Activated naive CD8-positive, alpha-beta T cell (primary cell): ENCODE data around the gene DYRK1A.

Experiments
- H3K27ac Mint-ChIP-seq: one replicate; pipeline ENCODE4 v1.8.0; 2021; ENCODE audit warnings: mixed read lengths
- H3K27me3 Mint-ChIP-seq: one replicate; pipeline ENCODE4 v1.8.0; 2021; ENCODE audit warnings: mixed read lengths
- H3K36me3 Mint-ChIP-seq: one replicate; pipeline ENCODE4 v1.8.0; 2021; ENCODE audit warnings: mixed read lengths
- H3K4me1 Mint-ChIP-seq: one replicate; pipeline ENCODE4 v1.8.0; 2021; ENCODE audit warnings: low read depth, mixed read lengths
- H3K4me3 Mint-ChIP-seq: one replicate; pipeline ENCODE4 v1.8.0; 2021; ENCODE audit warnings: mild to moderate bottlenecking, mixed read lengths
- H3K9me3 Mint-ChIP-seq: one replicate; pipeline ENCODE4 v1.8.0; 2021; ENCODE audit warnings: low read depth, mixed read lengths

DYRK1A gene

DNA sequence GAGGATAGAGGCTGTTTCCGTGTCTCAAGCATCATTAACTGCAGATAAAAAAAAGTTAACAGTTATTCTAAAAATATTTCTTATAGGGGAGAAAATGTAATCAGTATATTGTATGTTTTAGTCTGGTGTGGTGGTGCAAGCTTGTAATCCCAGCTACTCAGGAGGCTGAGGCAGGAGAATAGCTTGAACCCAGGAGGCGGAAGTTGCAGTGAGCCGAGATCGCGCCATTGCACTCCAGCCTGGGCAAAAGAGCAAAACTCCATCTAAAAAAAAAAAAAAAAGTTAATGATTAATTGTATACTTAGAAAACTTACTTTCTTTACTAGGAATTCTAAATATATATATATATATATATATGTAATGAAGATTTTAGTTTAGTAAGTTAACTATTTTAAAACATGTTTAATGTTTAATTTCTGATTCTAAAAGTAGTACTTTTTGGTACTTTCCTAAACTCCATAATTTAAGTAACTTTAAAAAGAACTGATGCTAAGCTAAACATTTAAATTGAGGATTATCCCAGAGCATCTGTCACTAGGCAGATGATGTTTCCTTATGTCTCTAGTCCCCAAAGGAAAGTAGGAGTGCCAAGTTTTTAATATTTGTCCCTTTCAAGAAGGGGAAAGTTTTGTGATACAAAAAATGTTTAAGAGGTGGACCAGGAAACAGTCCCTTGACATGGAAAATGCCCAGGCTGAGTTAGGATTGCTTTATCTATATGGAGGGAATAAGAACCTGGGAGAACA lies 66.3 kb downstream of the DYRK1A start:
- Mint-ChIP-seq H3K4me1 (peaks cover 55% of the 10 kb centered on the region), H3K27me3 (no peaks in the 10 kb centered on the region), H3K27ac (peak overlapping the region; percentile 30), H3K4me3 (no peak overlapping the region), H3K36me3 (peaks cover 7% of the 10 kb centered on the region), H3K9me3 (no peaks in the 10 kb centered on the region)

DNA sequence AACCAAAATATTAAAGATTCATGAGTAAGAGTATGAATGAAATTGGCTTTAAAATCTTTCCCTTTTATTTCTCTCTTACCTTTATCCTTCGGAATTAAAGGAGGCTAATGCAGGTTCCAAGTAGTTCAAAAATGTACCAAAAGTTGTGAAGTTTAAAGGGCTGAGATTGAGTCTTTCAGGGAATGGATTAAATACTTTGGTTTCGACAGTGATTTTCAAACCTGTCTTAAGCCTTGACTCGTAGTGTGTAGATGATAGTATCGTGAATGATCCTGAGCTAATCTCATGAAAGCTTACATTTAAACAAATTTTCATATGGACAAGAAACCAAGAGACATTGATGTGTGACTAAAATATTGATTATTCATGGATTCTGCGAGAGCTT lies 66.9 kb downstream of the DYRK1A start:
- H3K27ac Mint-ChIP-seq = peak overlapping the region; percentile 65
- H3K27me3 Mint-ChIP-seq = no peaks in the 10 kb centered on the region
- H3K4me3 Mint-ChIP-seq = no peak overlapping the region
- H3K36me3 Mint-ChIP-seq = peaks cover 2% of the 10 kb centered on the region
- H3K4me1 Mint-ChIP-seq = peaks cover 49% of the 10 kb centered on the region
- no peaks in the 10 kb centered on the region for H3K9me3 Mint-ChIP-seq

DNA sequence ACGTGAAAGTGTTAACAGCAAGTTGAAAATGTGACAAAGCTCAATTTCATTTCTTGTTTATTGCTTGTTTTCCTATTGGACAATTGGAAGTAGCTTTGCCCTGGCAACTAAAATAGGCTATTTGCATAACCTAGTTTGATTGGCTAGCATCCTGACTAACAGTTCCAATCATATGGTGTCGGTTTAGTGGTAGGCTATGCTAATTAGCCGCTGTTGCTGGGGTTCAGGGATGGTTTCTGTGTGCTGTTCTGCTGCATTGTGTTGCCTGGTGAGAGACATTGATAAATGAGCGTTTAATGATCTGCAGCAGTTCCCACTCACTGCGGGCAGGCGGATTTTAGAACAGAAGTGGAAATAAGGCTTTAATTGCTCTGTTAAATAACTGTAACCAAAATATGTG lies 68.5 kb downstream of the DYRK1A start:
- Mint-ChIP-seq H3K27me3 (no peaks in the 10 kb centered on the region), H3K4me1 (peaks cover 35% of the 10 kb centered on the region), H3K27ac (no peak overlapping the region), H3K9me3 (no peaks in the 10 kb centered on the region), H3K4me3 (no peak overlapping the region), H3K36me3 (peaks cover under 1% of the 10 kb centered on the region)

DNA sequence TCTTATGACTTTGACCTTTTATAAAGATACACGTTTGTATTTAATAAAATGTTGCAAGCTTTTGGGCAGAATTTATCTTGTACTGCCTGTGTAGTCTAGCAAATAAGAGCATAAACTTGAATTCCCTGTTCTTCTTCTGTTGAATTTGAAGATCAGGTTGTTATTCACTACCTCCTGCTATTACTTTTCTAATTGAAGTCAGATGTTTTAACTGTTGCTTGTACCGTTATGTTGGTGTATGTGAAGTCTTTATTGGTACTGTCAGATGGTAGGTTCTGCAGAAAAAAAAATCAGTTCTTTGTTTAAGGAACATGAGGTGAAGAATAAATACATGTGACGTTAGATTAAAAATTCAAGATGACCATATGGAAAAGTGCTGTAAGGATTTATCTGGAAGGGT lies 69.1 kb downstream of the DYRK1A start:
- Mint-ChIP-seq H3K27me3 (no peaks in the 10 kb centered on the region), H3K4me3 (no peak overlapping the region), H3K36me3 (no peaks in the 10 kb centered on the region), H3K4me1 (peaks cover 32% of the 10 kb centered on the region), H3K27ac (no peak overlapping the region), H3K9me3 (no peaks in the 10 kb centered on the region)

DNA sequence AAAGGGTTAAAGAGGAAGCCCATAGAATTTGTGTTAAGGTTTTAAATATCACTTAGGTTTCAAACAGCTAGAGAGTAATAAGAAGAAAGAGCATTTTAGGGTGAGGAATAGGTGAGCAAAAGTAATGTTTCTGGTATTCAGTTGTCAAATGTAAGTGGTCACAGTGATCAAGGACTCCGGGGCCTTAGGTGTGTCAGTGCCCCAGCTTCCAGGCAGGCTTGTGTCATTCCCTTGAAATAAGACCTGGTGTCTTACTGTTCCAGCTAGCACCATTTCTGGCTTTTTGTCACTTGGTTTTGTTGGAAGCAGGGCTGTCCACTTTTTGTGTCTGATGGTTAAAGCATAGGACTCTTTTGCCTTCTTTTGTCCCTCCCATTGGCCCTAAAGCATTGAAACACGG lies 69.6 kb downstream of the DYRK1A start:
- Mint-ChIP-seq H3K27me3 (no peaks in the 10 kb centered on the region), H3K9me3 (no peaks in the 10 kb centered on the region), H3K4me1 (peaks cover 32% of the 10 kb centered on the region), H3K4me3 (no peak overlapping the region), H3K27ac (no peak overlapping the region), H3K36me3 (no peaks in the 10 kb centered on the region)

DNA sequence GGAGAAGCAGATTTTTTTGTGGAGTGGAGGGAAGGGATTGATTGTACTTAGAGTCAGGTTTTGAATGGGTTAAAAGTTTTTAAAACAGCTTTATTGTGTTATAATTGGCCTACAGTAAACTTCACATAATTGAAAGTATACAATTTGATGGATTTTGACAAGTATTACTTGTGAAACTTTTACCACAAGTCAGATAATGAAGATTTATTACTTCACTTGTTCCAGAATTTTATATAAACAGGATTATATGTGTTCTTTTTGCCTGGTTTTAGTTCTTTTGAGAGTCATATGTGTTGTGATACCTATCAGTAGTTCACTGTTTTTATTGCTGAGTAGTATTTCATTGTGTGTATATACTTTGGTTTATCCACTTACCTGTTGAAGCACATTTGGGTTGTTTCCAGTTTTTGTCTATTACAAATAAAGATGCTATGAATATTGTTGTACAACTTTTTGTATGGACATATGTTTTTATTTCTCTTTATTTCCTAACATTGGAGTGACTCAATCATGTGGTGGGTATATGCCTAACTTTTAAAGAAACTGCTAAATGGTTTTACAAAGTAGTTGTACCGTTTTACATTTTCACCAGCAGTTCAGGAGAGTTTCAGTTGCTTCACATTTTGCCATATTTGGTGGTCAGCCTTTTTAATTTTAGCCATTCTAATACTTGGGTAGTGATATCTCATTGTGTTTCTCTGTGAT lies 71.0 kb downstream of the DYRK1A start:
- peaks cover 35% of the 10 kb centered on the region for H3K4me1 Mint-ChIP-seq
- no peaks in the 10 kb centered on the region for H3K9me3 Mint-ChIP-seq
- H3K36me3 Mint-ChIP-seq = no peaks in the 10 kb centered on the region
- no peak overlapping the region for H3K27ac Mint-ChIP-seq
- H3K4me3 Mint-ChIP-seq = no peak overlapping the region
- no peaks in the 10 kb centered on the region for H3K27me3 Mint-ChIP-seq

DNA sequence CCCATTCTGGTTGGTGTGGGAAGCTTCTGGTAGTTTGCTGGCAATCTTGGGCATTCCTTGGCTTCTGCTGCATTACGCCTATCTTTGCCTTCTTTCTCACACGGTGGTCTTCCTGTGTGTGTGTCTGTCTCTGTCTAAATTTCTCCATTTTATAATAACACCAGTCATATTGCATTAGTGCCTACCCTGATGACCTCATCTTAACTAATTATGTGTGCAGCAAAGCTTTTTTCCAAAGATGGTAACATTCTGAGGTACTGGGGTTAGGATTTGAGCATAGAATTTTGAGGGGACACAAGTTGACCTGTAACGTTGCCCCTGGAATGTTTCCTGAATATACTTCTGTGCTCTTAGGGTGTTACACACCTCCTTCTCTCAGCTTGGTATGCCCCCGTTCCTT lies 77.1 kb downstream of the DYRK1A start:
- Mint-ChIP-seq H3K4me3 (no peak overlapping the region), H3K36me3 (no peaks in the 10 kb centered on the region), H3K9me3 (no peaks in the 10 kb centered on the region), H3K27me3 (no peaks in the 10 kb centered on the region), H3K4me1 (peaks cover 77% of the 10 kb centered on the region), H3K27ac (peak overlapping the region; percentile 46)

DNA sequence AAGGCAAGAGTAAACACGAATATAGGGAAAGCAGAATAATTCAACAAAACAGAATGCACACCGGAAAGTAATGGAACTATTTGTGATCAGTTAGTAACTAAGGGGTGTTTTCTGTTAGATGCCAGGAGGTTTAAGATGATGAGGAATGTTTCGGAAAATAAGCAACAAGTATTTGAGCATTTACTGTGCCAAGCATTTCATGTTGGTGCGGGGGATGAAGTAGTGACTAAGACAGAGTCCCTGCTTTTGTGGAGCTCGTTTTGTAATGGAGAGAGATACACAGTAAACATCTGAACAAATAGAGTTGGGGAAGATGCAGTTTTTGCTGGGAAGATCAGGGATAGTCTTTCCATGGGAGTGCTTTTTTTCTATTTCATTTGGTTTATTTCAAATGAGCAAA lies 78.7 kb downstream of the DYRK1A start:
- Mint-ChIP-seq H3K4me1 (peaks cover 92% of the 10 kb centered on the region), H3K27me3 (no peaks in the 10 kb centered on the region), H3K9me3 (no peaks in the 10 kb centered on the region), H3K27ac (peak overlapping the region; percentile 51), H3K36me3 (no peaks in the 10 kb centered on the region), H3K4me3 (no peak overlapping the region)

DNA sequence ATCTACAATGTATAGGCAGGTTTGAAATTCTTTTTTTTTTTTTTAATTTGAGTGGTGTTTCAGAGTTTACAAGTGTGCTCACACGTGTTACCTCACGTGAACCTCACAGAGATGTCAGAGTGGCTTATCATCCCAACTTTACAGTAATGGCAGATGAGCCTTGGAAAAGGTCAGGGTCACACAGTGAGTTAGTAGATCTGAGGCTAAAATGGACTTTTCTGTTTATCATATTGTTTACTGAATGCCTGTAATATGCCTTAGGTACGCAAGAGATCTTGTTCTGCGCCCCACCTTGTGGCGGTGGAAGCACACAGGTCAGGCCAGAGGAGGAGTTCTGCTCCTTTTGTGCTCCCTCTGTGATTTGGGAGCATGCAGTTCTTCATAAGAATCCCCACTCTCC lies 80.0 kb downstream of the DYRK1A start:
- no peaks in the 10 kb centered on the region for H3K36me3 Mint-ChIP-seq
- peak overlapping the region; percentile 55 for H3K27ac Mint-ChIP-seq
- no peaks in the 10 kb centered on the region for H3K27me3 Mint-ChIP-seq
- no peaks in the 10 kb centered on the region for H3K9me3 Mint-ChIP-seq
- H3K4me3 Mint-ChIP-seq = peak overlapping the region; percentile 20
- peaks cover 91% of the 10 kb centered on the region for H3K4me1 Mint-ChIP-seq

DNA sequence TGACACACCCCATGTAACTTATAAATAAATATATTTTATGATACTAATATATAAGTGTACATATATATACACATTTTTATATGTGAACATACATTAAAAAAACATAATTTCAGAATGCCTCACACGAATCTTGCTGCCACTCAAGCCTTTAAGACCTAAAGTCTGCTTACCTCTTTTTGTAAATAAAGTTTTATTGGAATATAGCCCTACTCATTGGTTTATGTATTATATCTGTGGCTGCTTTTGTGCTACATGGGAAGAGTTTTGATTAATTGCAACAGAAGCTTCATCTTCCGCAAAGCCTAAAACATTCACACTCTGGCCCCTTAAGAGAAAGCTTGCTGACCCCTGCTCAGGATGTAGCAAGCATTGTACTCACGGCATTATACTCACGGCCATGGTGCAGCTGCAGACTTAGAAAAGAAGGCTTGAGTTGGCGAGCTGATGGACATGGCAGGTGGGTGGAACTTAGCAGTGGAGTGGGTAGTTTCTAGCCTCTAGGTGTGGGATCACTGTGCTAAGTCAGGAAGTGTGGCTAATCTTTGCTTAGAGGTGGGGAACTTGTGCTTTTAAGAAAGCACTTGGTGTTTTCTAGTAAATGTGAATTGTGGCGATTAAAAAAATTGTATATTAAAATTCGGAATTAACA lies 80.8 kb downstream of the DYRK1A start:
- peaks cover 3% of the 10 kb centered on the region for H3K36me3 Mint-ChIP-seq
- H3K27ac Mint-ChIP-seq = peak overlapping the region; percentile 64
- no peaks in the 10 kb centered on the region for H3K27me3 Mint-ChIP-seq
- peaks cover 91% of the 10 kb centered on the region for H3K4me1 Mint-ChIP-seq
- peak overlapping the region; percentile 28 for H3K4me3 Mint-ChIP-seq
- H3K9me3 Mint-ChIP-seq = no peaks in the 10 kb centered on the region

DNA sequence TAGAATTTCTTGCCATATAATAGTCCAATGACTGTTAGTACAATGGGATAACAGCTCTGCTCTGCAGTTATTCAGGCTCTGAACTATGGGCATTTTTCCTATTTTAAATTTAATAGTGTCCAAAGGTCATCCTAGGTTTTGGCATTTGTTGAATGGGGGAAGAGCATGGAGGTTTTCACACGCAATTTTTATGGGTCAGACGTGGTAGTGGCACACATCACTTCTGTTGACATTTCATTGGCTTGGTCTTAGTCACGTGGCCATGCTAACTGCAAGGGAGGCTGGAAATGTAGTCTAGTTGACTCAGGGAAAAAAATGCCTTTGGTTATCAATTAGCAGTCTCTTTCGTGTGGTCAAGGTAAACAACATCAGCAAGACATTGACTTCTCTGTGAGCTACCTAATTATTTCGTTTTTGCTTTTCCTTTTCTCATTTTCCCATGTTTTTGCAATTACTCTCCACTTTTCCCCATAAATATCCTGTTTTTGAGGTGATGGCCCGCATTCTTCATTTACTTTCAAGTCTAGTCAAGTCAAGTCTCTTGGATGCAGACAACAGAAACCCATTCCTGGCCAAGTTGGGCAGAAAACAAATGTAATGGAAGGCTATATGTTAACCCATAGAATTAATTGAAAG lies 82.8 kb downstream of the DYRK1A start:
- Mint-ChIP-seq H3K27ac (peak overlapping the region; percentile 38), H3K4me3 (no peak overlapping the region), H3K4me1 (peaks cover 86% of the 10 kb centered on the region)

DNA sequence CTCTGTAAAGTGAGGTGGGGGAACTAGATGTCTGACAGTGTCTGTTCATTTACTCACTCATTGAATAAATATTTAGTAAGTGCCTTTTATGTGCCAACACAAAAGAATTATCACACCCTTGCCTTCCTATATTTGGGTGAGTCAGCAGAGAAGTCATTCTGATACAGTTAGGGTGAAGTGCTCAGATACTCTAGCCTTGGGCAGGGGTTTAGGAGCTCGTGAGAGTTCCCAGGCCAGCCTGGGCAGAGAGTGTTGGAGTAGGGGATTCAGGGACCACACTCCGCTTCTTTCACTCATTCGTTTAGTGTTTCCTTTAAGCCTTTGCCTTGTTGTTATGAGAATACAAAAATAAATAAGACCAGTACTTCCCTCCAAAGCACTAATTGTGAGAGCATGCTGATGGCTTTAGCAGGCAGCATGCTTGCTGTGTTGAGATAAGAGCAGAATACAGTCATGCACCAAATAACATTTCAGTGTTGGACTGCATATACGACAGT lies 83.9 kb downstream of the DYRK1A start:
- H3K4me1 Mint-ChIP-seq = peaks cover 86% of the 10 kb centered on the region
- H3K9me3 Mint-ChIP-seq = no peaks in the 10 kb centered on the region
- H3K4me3 Mint-ChIP-seq = no peak overlapping the region
- peaks cover 8% of the 10 kb centered on the region for H3K36me3 Mint-ChIP-seq
- no peaks in the 10 kb centered on the region for H3K27me3 Mint-ChIP-seq
- H3K27ac Mint-ChIP-seq = peak overlapping the region; percentile 74

More for the DNA sequence above, 82.8 kb downstream of the DYRK1A start:
- Mint-ChIP-seq H3K27me3 (no peaks in the 10 kb centered on the region), H3K36me3 (peaks cover 6% of the 10 kb centered on the region), H3K9me3 (no peaks in the 10 kb centered on the region)

DNA sequence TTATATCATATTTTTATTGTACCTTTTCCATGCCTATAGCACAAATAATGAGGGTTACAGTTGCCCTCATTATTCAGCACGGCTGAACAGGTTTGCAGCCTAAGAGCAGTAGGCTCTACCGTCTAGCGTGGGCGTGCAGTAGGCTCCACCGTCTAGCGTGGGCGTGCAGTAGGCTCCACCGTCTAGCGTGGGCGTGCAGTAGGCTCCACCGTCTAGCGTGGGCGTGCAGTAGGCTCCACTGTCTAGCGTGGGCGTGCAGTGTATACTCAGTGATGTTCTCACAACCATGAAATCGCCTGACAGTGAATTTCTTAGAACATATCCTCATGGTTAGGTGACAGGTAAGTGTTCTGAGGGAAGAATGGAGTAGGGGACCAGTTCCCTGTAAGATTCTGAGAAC lies 84.9 kb downstream of the DYRK1A start:
- H3K9me3 Mint-ChIP-seq = no peaks in the 10 kb centered on the region
- peak overlapping the region; percentile 59 for H3K27ac Mint-ChIP-seq
- H3K4me1 Mint-ChIP-seq = peaks cover 86% of the 10 kb centered on the region
- peaks cover 11% of the 10 kb centered on the region for H3K36me3 Mint-ChIP-seq
- no peak overlapping the region for H3K4me3 Mint-ChIP-seq
- no peaks in the 10 kb centered on the region for H3K27me3 Mint-ChIP-seq

DNA sequence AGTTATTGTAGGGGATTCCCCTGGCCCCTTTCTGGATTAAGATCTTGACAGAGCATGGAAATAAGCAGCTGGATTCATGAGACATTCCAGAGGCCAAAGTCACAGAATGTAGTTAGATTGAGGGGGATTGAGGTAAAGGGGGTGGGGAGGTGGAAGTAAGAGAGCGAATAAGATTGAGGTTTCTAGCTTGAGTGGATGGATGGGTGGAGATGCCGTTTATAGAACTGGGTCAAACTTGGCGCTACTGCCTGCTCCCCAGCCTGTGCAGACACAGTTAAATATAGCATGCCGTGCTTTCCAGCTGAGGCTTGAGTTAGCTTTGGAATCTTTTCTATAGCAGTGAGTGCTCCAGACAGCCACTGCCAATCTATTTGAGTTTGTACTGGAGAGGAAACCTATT lies 85.7 kb downstream of the DYRK1A start:
- Mint-ChIP-seq H3K36me3 (peaks cover 11% of the 10 kb centered on the region), H3K27me3 (no peaks in the 10 kb centered on the region), H3K4me3 (no peak overlapping the region), H3K9me3 (no peaks in the 10 kb centered on the region), H3K4me1 (peaks cover 85% of the 10 kb centered on the region), H3K27ac (peak overlapping the region; percentile 59)

DNA sequence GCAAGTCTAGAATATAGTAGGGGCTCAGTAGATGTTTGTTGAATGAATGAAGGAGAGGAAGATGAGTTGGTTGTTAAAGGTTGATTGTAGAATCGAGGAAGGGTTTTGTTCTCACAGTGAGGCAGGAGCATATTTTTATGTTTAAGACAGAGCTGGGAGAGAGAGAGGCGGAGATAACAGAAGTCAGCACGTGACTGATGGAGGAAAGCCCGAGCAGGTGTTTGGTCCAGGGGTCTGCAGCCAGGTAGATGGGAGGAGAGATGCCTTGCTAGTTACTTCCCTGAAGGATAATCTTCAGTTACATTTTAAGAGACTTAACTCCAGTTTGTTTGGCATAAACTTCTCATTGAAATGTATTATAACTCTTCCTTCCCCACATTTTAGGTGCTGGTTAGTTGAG lies 86.8 kb downstream of the DYRK1A start:
- peak overlapping the region; percentile 12 for H3K27ac Mint-ChIP-seq
- no peaks in the 10 kb centered on the region for H3K9me3 Mint-ChIP-seq
- peaks cover 84% of the 10 kb centered on the region for H3K4me1 Mint-ChIP-seq
- H3K27me3 Mint-ChIP-seq = no peaks in the 10 kb centered on the region
- H3K4me3 Mint-ChIP-seq = peak overlapping the region; percentile 4
- peaks cover 11% of the 10 kb centered on the region for H3K36me3 Mint-ChIP-seq
